ENCODE results near the gene IGSF9B.

The IGSF9B gene

DNA sequence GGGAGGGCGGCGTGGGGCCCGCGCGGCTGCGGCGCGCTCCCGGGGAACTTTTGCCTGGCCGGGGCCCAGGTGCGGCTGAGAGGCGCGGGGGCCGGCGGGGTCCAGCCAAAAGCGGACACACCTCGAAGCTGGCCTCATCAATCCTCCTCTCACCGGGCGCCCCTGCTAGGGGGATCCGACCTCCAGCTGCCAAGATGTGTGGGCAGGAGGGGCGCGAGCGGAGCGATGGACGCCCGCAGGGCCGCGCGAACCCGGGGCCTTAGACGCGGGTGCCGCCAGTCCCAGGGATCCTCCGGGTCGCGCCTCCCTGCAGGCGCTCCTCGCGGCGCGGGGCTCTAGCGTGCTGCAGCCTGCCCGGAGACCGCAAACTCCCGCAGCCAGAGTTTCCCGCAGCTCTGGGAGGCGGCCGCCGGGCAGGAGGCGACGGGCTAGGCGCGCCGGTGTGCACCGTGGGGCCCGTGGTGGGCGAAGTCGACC, 785 bp downstream of the IGSF9B start:
- H2AFZ ChIP-seq = peak overlapping the region; percentile 22
- H3K9me3 ChIP-seq (ENCODE audit: control insufficient read depth, low read length) = no peaks in the 10 kb centered on the region
- H3K27me3 ChIP-seq (ENCODE audit: control insufficient read depth, insufficient read depth, low read length) = no peaks in the 10 kb centered on the region
- H3K9ac ChIP-seq = no peak overlapping the region
- no peaks in the 10 kb centered on the region for H3K36me3 ChIP-seq (ENCODE audit: control insufficient read depth, insufficient read depth, low read length)
- H3K4me3 ChIP-seq (ENCODE audit: low read depth, low read length) = no peak overlapping the region
- H3K4me1 ChIP-seq = peaks cover 19% of the 10 kb centered on the region
- H3K27ac ChIP-seq = peak overlapping the region; percentile 65
- H3K79me2 ChIP-seq = peaks cover 9% of the 10 kb centered on the region
- peak overlapping the region; percentile 44 for H3K4me2 ChIP-seq (ENCODE audit: low read length)
- TF ChIP-seq, protein P1, sequence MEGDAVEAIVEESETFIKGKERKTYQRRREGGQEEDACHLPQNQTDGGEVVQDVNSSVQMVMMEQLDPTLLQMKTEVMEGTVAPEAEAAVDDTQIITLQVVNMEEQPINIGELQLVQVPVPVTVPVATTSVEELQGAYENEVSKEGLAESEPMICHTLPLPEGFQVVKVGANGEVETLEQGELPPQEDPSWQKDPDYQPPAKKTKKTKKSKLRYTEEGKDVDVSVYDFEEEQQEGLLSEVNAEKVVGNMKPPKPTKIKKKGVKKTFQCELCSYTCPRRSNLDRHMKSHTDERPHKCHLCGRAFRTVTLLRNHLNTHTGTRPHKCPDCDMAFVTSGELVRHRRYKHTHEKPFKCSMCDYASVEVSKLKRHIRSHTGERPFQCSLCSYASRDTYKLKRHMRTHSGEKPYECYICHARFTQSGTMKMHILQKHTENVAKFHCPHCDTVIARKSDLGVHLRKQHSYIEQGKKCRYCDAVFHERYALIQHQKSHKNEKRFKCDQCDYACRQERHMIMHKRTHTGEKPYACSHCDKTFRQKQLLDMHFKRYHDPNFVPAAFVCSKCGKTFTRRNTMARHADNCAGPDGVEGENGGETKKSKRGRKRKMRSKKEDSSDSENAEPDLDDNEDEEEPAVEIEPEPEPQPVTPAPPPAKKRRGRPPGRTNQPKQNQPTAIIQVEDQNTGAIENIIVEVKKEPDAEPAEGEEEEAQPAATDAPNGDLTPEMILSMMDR (IDR thresholded peaks at IDR 0.05) = no peak

DNA sequence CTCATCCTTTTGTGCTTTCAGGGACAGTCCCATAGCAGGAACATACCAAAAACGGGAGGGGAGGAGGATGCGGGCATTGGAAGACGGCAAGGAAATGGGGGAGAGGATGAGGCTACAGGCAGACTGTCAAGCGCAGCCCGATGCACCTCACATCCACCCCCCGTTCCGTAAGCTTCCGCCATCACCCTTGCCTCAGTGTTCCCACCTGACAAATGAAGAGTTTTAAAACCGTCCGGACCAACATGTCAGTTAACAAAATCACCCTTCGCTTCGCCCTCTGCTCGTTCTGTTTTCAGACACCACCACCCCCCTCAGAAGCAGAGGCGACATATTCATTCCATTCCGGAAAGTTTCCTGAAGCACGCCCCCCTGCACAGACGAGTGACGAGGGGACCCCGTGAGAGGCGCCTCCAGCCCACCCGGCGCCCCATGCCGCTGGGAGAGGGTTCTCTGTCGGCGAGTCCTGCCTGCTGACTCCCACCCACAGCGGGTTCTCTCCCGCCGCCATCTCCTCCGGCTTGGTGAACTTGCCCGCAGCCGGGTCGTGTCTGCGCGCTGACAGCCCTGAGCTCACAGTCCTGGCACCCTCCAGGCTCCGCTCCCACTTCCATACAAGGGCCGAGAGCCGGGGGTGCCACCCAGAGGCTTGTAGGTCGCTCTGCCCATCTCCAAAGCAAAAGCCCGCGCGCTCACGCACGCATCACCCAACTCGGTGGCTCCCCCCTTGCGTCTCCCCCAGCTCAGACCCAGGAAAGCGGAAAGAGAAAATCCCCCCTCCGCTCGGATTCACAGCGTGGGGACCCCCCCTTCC, 1.5 kb downstream of the IGSF9B start:
- Histone ChIP-seq H3K36me3 (ENCODE audit: control insufficient read depth, insufficient read depth, low read length) (no peaks in the 10 kb centered on the region), H3K79me2 (peaks cover 12% of the 10 kb centered on the region), H3K9ac (peak overlapping the region; percentile 37), H3K27me3 (ENCODE audit: control insufficient read depth, insufficient read depth, low read length) (no peaks in the 10 kb centered on the region), H3K4me2 (ENCODE audit: low read length) (no peak overlapping the region), H2AFZ (peak overlapping the region; percentile 77), H3K9me3 (ENCODE audit: control insufficient read depth, low read length) (no peaks in the 10 kb centered on the region), H3K27ac (peak overlapping the region; percentile 79), H3K4me3 (ENCODE audit: low read depth, low read length) (no peak overlapping the region), H3K4me1 (peaks cover 19% of the 10 kb centered on the region)
- TF ChIP-seq, protein P1 (IDR thresholded peaks at IDR 0.05) = no peak

DNA sequence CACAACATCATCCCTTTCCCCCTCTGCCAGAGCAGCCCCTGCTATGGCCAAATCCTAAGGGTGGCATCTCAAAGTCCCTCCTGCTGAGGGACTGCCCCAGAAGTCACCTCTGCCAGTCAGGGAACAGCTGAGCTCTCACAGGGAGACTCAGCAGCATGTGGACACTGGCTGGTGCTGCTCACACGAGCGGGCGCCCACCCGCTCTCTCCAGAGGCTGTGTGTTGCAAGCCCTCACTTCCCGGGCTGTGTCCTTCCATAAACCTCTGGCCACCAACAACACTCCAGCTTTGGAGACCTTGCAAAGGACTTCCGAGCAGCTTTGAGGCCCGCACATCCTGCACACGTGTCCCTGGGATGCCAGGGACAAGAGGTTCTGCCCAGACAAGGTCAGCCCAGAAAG, 2.8 kb downstream of the IGSF9B start:
- no peak overlapping the region for H3K4me2 ChIP-seq (ENCODE audit: low read length)
- H3K4me1 ChIP-seq = peaks cover 26% of the 10 kb centered on the region
- no peaks in the 10 kb centered on the region for H3K27me3 ChIP-seq (ENCODE audit: control insufficient read depth, insufficient read depth, low read length)
- no peak overlapping the region for H3K9ac ChIP-seq
- H3K79me2 ChIP-seq = peaks cover 17% of the 10 kb centered on the region
- H3K36me3 ChIP-seq (ENCODE audit: control insufficient read depth, insufficient read depth, low read length) = no peaks in the 10 kb centered on the region
- no peak overlapping the region for H2AFZ ChIP-seq
- no peak overlapping the region for H3K4me3 ChIP-seq (ENCODE audit: low read depth, low read length)
- H3K27ac ChIP-seq = no peak overlapping the region
- H3K9me3 ChIP-seq (ENCODE audit: control insufficient read depth, low read length) = no peaks in the 10 kb centered on the region
- TF ChIP-seq, protein P1 (IDR thresholded peaks at IDR 0.05) = no peak

DNA sequence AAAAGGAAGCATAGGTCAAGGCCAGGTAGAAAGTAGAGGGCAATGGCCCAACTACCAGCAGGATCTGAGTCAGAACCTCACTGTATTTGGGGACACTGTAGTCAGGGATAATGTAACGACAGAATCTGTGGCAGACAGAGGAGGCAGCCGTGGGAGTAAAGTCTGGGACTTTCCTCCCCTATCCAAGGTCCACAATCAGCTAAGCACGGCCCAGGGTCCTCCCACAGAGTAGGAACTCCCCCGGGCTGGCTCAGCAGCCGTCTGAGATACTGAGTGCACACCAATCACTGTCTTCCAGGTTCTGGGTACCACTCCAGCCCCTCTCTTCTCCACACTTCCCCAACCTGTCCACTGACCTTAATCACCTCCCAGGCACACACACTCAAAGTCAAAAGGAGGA, 3.2 kb downstream of the IGSF9B start:
- H3K9me3 ChIP-seq (ENCODE audit: control insufficient read depth, low read length) = no peaks in the 10 kb centered on the region
- no peaks in the 10 kb centered on the region for H3K27me3 ChIP-seq (ENCODE audit: control insufficient read depth, insufficient read depth, low read length)
- peak overlapping the region; percentile 19 for H3K27ac ChIP-seq
- H3K4me3 ChIP-seq (ENCODE audit: low read depth, low read length) = no peak overlapping the region
- H2AFZ ChIP-seq = no peak overlapping the region
- no peaks in the 10 kb centered on the region for H3K36me3 ChIP-seq (ENCODE audit: control insufficient read depth, insufficient read depth, low read length)
- H3K4me1 ChIP-seq = peaks cover 26% of the 10 kb centered on the region
- peaks cover 17% of the 10 kb centered on the region for H3K79me2 ChIP-seq
- TF ChIP-seq, protein P1 (IDR thresholded peaks at IDR 0.05) = no peak
- H3K4me2 ChIP-seq (ENCODE audit: low read length) = no peak overlapping the region
- no peak overlapping the region for H3K9ac ChIP-seq
